ENCODE measurements around the gene EXOC3L4. TPM values are rescaled to one million over a fixed set of nuclear protein-coding genes. Genes with fewer than 3 reads are reported as not detected.

The EXOC3L4 gene
- total RNA-seq, 1 experiment from 2014 or later = not detected

GRCh38 chr14:103138301-103139131 is 44.0 kb downstream of the EXOC3L4 start:
- Histone ChIP-seq H3K27ac (ENCODE audit: low read depth, low read length) (no peak overlapping the region), H3K79me2 (ENCODE audit: insufficient read depth, low read length) (no peaks in the 10 kb centered on the region), H4K20me1 (ENCODE audit: insufficient read depth) (no peaks in the 10 kb centered on the region), H3K9ac (ENCODE audit: low read length) (no peak overlapping the region), H3K9me2 (ENCODE audit: insufficient read depth) (no peaks in the 10 kb centered on the region), H3K4me1 (ENCODE audit: control insufficient read depth in 1 of 2, insufficient read depth in 2 of 2, low read length in 2 of 2) (peaks cover 18 to 38% of the 10 kb centered on the region in 2 experiments), H3K9me3 (ENCODE audit: control insufficient read depth in 1 of 2, insufficient read depth in 1 of 2, low read depth in 1 of 2, low read length in 2 of 2) (no peaks in the 10 kb centered on the region), H2AFZ (ENCODE audit: low read depth, low read length, poor library complexity, severe bottlenecking) (no peak overlapping the region), H3K4me3 (replicated peaks in 1 of 2; ENCODE audit: low read depth in 1 of 2, low read length in 2 of 2) (no peak overlapping the region), H3K36me3 (ENCODE audit: control insufficient read depth in 1 of 2, insufficient read depth in 2 of 2, low read length in 2 of 2) (peaks cover 4 to 6% of the 10 kb centered on the region in 2 experiments; a peak in 1 of 4 replicates), H3K27me3 (ENCODE audit: insufficient read depth, low read length) (no peaks in the 10 kb centered on the region), H3K4me2 (ENCODE audit: low read length) (no peak overlapping the region)
- BruUV-seq (replicated peaks) = no TSS peak
- intact Hi-C loops (cut with micrococcal nuclease) = no loop called here
- no peak for DNase-seq (ENCODE audit: low read depth, low spot score)
- no peak for TF ChIP-seq TCF7L2 (IDR thresholded peaks at IDR 0.05; ENCODE audit: borderline replicate concordance, extremely low read depth, insufficient read depth, insufficient read length)
- no peak for TF ChIP-seq SRF (IDR thresholded peaks at IDR 0.05; ENCODE audit: low read depth)
- ChIA-PET RAD21 (ENCODE audit: low non-redundant PET in 1 of 2, low total read pairs in 2 of 2, uncharacterized antibody in 2 of 2, unreplicated experiment in 2 of 2) (no interaction called here), POLR2A (no interaction called here), CTCF (no interaction called here)
- ATAC-seq = no peak

DNA sequence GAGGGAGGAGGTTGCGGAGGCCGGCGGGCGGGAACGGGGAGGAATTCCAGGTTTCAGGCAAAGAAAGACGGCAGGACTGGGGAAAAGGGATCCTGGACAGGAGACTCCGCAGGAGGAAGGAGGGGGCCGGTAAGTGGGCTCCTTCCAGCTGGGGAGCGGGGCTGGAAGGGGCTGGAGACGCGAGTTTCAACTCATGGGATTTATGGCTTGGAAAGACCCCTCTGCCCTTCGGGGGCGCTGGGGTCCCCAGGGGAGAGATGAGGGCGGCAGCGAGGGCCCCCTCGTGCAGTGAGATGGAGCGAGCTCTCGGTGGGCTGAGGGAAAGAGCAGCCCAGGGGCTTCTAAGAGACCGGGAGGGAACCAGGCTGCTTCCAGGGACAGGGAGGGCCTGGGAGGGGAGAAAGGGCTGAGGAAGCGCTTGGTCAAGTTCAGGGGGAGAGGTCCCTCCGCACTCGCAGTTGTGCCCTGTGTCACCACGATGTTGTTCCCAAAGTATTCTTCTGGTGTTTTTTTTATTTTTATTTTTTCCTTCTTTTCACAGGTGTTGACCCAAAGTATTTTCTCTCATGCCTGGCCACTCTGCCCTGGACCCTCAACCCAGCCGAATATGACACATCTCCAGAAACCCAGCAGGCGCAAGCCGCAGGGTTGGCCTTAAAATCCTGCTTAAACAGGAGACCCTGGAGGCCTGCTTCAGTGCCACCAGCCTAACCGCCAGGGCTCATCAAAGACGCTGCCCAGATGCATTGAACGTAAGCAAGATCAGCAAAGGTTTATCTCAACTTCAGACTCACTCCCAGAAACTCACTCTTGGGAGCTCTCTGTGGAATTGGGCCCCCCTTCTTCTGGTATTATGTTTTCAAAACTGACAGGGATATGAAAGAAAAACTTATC is 44.9 kb downstream of the EXOC3L4 start:
- no peak overlapping the region for H3K27ac ChIP-seq (ENCODE audit: low read depth, low read length)
- H3K4me2 ChIP-seq (ENCODE audit: low read length) = no peak overlapping the region
- 0 out of 4 replicates have a peak, but pooled peaks cover 0 to 2% of the 10 kb centered on the region in 2 experiments for H3K36me3 ChIP-seq (ENCODE audit: control insufficient read depth in 1 of 2, insufficient read depth in 2 of 2, low read length in 2 of 2)
- H2AFZ ChIP-seq (ENCODE audit: low read depth, low read length, poor library complexity, severe bottlenecking) = no peak overlapping the region
- H3K9ac ChIP-seq (ENCODE audit: low read length) = no peak overlapping the region
- H3K9me3 ChIP-seq (ENCODE audit: control insufficient read depth in 1 of 2, insufficient read depth in 1 of 2, low read depth in 1 of 2, low read length in 2 of 2) = no peaks in the 10 kb centered on the region
- no peak overlapping the region for H3K4me3 ChIP-seq (replicated peaks in 1 of 2; ENCODE audit: low read depth in 1 of 2, low read length in 2 of 2)
- no TSS peak for BruUV-seq (replicated peaks)
- ChIA-PET CTCF (no interaction called here), POLR2A (no interaction called here), RAD21 (ENCODE audit: low non-redundant PET in 1 of 2, low total read pairs in 2 of 2, uncharacterized antibody in 2 of 2, unreplicated experiment in 2 of 2) (no interaction called here)
- intact Hi-C loops (cut with micrococcal nuclease) = no loop called here
- no peaks in the 10 kb centered on the region for H3K9me2 ChIP-seq (ENCODE audit: insufficient read depth)
- ATAC-seq (no peak), DNase-seq (ENCODE audit: low read depth, low spot score) (no peak)
- peaks cover 23 to 43% of the 10 kb centered on the region in 2 experiments for H3K4me1 ChIP-seq (ENCODE audit: control insufficient read depth in 1 of 2, insufficient read depth in 2 of 2, low read length in 2 of 2)
- no peaks in the 10 kb centered on the region for H3K79me2 ChIP-seq (ENCODE audit: insufficient read depth, low read length)
- no peaks in the 10 kb centered on the region for H4K20me1 ChIP-seq (ENCODE audit: insufficient read depth)
- TF ChIP-seq SRF (IDR thresholded peaks at IDR 0.05; ENCODE audit: low read depth) = no peak
- H3K27me3 ChIP-seq (ENCODE audit: insufficient read depth, low read length) = no peaks in the 10 kb centered on the region

Data from HCT116 (cell line).